Measurements from ENCODE around the gene TERC. TPM values are rescaled to one million over a fixed set of nuclear protein-coding genes. Genes with fewer than 3 reads are reported as not detected.

TERC gene
- total RNA-seq, 1 donor from 2014 or later = 1.4 TPM

Other genes starting within 250 kb of the TERC start
- 218 TPM for gene MECOM, start 101.3 kb downstream of the TERC start, total RNA-seq
- 4.0 TPM for gene ACTRT3, start 4.5 kb upstream of the TERC start, total RNA-seq
- gene MYNN, start 8.3 kb upstream of the TERC start, total RNA-seq = 18.5 TPM
- not detected for gene LRRIQ4, start 47.8 kb upstream of the TERC start, total RNA-seq
- gene LRRC34, start 47.8 kb upstream of the TERC start, total RNA-seq = 4.5 TPM
- 0.78 TPM for gene LRRC31, start 104.9 kb upstream of the TERC start, total RNA-seq
- not detected for gene SAMD7, start 146.5 kb upstream of the TERC start, total RNA-seq
- 146 TPM for gene SEC62, start 201.7 kb upstream of the TERC start, total RNA-seq